ENCODE measurements around the gene B4GALT2. TPM values are rescaled to one million over a fixed set of nuclear protein-coding genes. Genes with fewer than 3 reads are reported as not detected.

B4GALT2 gene
- total RNA-seq, 4 donors from 2014 or later = 8.2 to 28.9 (median 22.2) TPM

DNA sequence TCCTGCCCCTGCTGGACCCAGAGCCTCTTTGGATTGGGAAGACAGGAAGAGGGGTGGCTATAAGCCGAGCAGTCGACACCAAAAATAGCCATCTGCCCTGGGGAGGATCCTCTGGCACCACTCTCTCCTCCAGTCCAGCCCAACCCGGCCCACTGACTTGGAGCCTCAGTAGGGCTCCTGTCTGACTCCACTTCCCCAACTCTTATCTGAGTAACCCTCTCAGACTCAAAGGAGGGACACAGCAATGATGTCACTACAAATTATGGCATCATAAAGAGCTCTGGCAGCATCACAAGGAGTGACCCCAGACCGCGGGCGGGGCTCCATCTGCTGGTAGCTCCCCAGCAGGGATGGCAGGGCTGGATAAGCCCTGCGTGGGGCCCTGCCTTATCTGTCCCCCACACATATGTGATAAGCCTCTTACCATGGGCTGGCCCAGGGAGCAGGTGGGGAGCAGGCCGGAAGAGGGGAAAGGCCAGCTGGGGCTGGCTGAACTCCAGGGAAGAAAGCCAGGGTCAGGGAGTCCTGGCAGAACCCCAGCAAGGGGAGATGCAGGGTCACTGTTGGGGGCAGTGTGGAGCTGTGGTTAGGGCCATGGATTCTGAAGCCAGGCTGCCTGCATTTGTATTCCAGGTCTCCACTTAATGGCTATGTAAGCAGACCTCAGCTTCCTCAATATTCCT is 56.9 kb downstream of the B4GALT2 start:
- Histone ChIP-seq H3K4me1 (peaks cover 0 to 34% (median 0%) of the 10 kb centered on the region in 4 donors), H3K9me3 (no peaks in the 10 kb centered on the region), H3K36me3 (no peaks in the 10 kb centered on the region), H3K27ac (peak overlapping the region in 2 of 4 donors; percentile 41 to 52), H3K27me3 (no peaks in the 10 kb centered on the region), H3K4me3 (no peak overlapping the region)
- peak in 1 of 3 donors; percentile 66 for DNase-seq
- TF ChIP-seq, protein P1, sequence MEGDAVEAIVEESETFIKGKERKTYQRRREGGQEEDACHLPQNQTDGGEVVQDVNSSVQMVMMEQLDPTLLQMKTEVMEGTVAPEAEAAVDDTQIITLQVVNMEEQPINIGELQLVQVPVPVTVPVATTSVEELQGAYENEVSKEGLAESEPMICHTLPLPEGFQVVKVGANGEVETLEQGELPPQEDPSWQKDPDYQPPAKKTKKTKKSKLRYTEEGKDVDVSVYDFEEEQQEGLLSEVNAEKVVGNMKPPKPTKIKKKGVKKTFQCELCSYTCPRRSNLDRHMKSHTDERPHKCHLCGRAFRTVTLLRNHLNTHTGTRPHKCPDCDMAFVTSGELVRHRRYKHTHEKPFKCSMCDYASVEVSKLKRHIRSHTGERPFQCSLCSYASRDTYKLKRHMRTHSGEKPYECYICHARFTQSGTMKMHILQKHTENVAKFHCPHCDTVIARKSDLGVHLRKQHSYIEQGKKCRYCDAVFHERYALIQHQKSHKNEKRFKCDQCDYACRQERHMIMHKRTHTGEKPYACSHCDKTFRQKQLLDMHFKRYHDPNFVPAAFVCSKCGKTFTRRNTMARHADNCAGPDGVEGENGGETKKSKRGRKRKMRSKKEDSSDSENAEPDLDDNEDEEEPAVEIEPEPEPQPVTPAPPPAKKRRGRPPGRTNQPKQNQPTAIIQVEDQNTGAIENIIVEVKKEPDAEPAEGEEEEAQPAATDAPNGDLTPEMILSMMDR (IDR thresholded peaks at IDR 0.05) = peak in 2 of 6 experiments; percentile 24 to 32
- TF ChIP-seq POLR2A (IDR thresholded peaks at IDR 0.05) = no peak

DNA sequence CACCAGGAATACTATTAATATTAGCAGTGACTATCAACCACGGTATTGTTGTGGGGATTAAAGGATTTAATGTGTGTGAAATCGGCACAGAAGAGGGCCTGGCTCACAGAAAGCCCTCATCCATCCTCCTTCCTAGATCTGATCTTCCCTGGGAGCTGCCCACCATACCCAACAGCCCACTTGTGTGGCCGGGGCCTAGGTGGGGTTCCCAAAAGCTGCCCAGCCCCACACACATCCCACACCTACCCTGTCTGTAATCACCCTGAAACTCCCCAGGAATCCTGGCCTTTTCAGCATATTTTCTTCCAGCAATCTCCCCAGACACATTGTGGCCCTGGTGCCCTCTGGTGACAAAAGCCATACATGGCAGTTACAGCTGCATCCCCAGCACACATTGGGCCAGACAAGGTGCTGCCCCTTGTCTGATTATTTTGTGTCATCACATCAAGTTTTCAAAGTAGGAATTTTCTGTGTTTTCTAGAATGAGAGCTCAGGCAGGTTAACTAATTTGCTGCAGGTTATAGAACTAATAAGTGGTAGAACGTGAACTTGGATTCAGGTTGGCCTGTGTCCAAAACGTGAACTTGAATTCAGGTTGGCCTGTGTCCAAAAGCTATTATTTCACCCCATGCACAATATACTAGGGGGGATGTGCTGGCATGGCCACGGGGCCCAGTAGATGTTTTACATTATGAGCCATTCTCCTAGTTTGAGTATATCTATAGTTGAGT is 57.6 kb downstream of the B4GALT2 start:
- TF ChIP-seq, protein P1 (IDR thresholded peaks at IDR 0.05) = peak; percentile 63 to 94 (median 86)
- peak in 1 of 2 donors; percentile 13 for TF ChIP-seq POLR2A (IDR thresholded peaks at IDR 0.05)
- Histone ChIP-seq H3K36me3 (no peaks in the 10 kb centered on the region), H3K9me3 (no peaks in the 10 kb centered on the region), H3K4me3 (no peak overlapping the region), H3K4me1 (peaks cover 0 to 30% (median 0%) of the 10 kb centered on the region in 4 donors), H3K27me3 (no peaks in the 10 kb centered on the region), H3K27ac (peak overlapping the region in 2 of 4 donors; percentile 41 to 52)
- peak in 2 of 3 donors; percentile 62 to 85 for DNase-seq

DNA sequence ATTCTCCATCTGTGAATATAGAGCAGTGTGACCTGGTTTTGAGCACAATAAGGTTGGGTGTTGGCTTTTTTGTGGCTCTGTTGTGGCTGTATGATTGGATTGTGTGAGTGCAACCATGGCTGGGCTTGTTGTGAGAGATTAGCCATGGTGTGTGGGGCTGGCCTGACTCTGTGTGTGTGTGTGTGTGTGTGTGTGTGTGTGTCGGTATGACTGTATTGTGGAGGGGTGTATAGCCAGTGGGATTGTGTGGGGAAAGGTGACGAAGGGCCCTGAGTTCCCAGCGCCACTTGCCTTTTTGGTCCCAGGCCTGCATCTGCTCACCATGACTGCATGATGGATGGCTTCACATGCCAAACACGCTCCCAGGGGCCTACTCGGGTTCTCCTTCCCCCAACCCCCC is 58.1 kb downstream of the B4GALT2 start:
- no peak overlapping the region for H3K4me3 ChIP-seq
- H3K4me1 ChIP-seq = peaks cover 0 to 24% (median 0%) of the 10 kb centered on the region in 4 donors
- no peak overlapping the region for H3K27ac ChIP-seq
- H3K9me3 ChIP-seq = no peaks in the 10 kb centered on the region
- TF ChIP-seq POLR2A (IDR thresholded peaks at IDR 0.05) = no peak
- TF ChIP-seq, protein P1 (IDR thresholded peaks at IDR 0.05) = no peak
- no peak for DNase-seq
- no peaks in the 10 kb centered on the region for H3K27me3 ChIP-seq
- H3K36me3 ChIP-seq = no peaks in the 10 kb centered on the region

DNA sequence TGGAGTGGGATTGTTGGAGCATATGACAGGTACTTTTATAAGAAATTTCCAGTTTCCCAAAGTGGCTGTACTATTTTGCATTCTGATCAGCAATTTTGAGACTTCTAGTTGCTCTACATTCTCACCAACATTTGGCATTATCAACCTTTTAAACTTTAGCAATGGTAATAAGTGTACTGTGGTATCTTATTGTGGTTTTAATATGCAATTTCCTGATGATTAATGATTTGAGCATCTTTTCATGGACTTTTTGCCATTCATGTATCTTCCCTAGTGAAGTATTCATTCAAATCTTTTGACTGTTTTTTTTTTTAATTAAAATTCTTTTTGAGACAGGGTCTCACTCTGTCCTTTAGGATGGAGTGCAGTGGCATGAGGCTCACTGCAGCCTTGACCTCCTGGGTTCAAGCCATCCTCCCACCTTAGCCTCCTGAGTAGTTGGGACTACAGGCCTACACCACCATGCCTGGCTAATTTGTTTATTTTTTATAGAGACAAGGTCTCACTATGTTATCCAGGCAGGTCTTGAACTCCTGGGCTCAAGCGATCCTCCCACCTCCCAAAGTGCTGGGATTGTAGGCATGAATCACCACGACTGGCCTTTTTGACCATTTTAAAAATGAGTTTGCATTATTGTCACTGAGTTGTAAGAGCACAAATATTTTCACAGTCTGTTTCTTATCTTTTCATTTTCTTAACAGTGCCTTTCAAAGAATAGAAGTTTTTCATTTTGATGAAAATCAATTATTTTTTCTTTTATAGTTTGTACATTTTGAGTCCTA is 60.1 kb downstream of the B4GALT2 start:
- H3K27ac ChIP-seq = no peak overlapping the region
- no peaks in the 10 kb centered on the region for H3K9me3 ChIP-seq
- H3K27me3 ChIP-seq = no peaks in the 10 kb centered on the region
- H3K4me1 ChIP-seq = peaks cover 0 to 16% (median 0%) of the 10 kb centered on the region in 4 donors
- TF ChIP-seq, protein P1 (IDR thresholded peaks at IDR 0.05) = no peak
- TF ChIP-seq POLR2A (IDR thresholded peaks at IDR 0.05) = no peak
- no peaks in the 10 kb centered on the region for H3K36me3 ChIP-seq
- no peak for DNase-seq
- no peak overlapping the region for H3K4me3 ChIP-seq

DNA sequence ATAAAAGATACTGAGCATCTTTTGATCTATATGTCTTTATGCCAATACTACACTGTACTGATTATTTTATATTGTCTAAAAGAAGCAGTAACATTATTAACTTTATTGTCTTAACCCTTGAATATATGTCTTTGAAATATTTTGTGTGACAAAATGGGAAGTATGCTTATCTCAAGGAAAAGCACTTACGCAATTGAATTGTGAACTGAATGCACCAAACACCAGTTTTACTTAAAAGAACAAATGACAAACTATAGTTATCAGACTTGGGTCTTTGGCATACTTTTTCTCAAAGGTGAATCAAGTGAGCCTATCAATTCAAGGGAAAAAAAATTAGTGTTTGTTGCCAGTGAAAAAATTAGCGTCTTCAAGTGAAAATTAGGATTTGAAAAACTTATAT is 61.4 kb downstream of the B4GALT2 start:
- H3K9me3 ChIP-seq = no peaks in the 10 kb centered on the region
- no peak for TF ChIP-seq POLR2A (IDR thresholded peaks at IDR 0.05)
- TF ChIP-seq, protein P1 (IDR thresholded peaks at IDR 0.05) = no peak
- H3K27ac ChIP-seq = no peak overlapping the region
- DNase-seq = no peak
- H3K36me3 ChIP-seq = no peaks in the 10 kb centered on the region
- no peaks in the 10 kb centered on the region for H3K27me3 ChIP-seq
- H3K4me3 ChIP-seq = no peak overlapping the region
- peaks cover 0 to 16% (median 0%) of the 10 kb centered on the region in 4 donors for H3K4me1 ChIP-seq

Measured in Peyer's patch (tissue), 4 donors.